HepG2 (cell line): ENCODE measurements around the gene CPT1B.

ENCODE experiments used
- BCL3 ChIP-seq: sonication (generic); formaldehyde crosslinking; IDR thresholded peaks from 2 replicates; pipeline ENCODE4 v1.5.1; 2020; ENCODE audit warnings: mild to moderate bottlenecking, missing genetic modification reagents, moderate library complexity
- EHMT2 ChIP-seq: fragments of 200-600 bp; sonication (generic); IDR thresholded peaks from 2 replicates; pipeline ENCODE4 v1.7.0; 2017; ENCODE audit warnings: antibody characterized with exemption, low read depth, low read length, borderline replicate concordance
- HDAC2 ChIP-seq: sonication (generic); formaldehyde crosslinking; IDR thresholded peaks from 2 replicates; pipeline ENCODE4 v1.4.0; 2020; ENCODE audit warnings: missing genetic modification reagents
- HIVEP1 ChIP-seq: sonication (generic); formaldehyde crosslinking; IDR thresholded peaks from 2 replicates; pipeline ENCODE4 v1.4.0; 2020; ENCODE audit warnings: mild to moderate bottlenecking, missing genetic modification reagents
- KDM4B ChIP-seq: sonication (generic); formaldehyde crosslinking; IDR thresholded peaks from 2 replicates; pipeline ENCODE4 v1.4.0; 2020; ENCODE audit warnings: missing genetic modification reagents
- NFE2L2 ChIP-seq: fragments of 150-350 bp; IDR thresholded peaks from 2 replicates; pipeline ENCODE4 v1.6.1; 2014; ENCODE audit warnings: low read length
- POLR2A ChIP-seq, 2 experiments: IDR thresholded peaks; 2 replicates each; pipeline ENCODE4 v1.6.1; 2011; ENCODE audit warnings: low read depth in 2 of 2, low read length in 2 of 2, mild to moderate bottlenecking in 1 of 2, moderate library complexity in 1 of 2; ENCODE audit not compliant: insufficient read depth in 1 of 2
- PTBP1 ChIP-seq: fragments of 200-400 bp; formaldehyde crosslinking; IDR thresholded peaks from 2 replicates; pipeline ENCODE4 v1.6.1; 2018; ENCODE audit warnings: low read length, low read depth; ENCODE audit not compliant: poor library complexity, severe bottlenecking
- RXRA ChIP-seq: sonication (generic); formaldehyde crosslinking; IDR thresholded peaks from 2 replicates; pipeline ENCODE4 v1.5.1; 2020; ENCODE audit warnings: missing genetic modification reagents
- ZFP37 ChIP-seq: sonication (generic); formaldehyde crosslinking; IDR thresholded peaks from 2 replicates; pipeline ENCODE4 v1.4.0; 2020; ENCODE audit warnings: missing genetic modification reagents, borderline replicate concordance
- ZNF230 ChIP-seq: sonication (generic); formaldehyde crosslinking; IDR thresholded peaks from 2 replicates; pipeline ENCODE4 v1.4.0; 2020; ENCODE audit warnings: mild to moderate bottlenecking, missing genetic modification reagents

- TF ChIP-seq EHMT2 (no peak), ZFP37 (CRISPR knock-in tag) (no peak), RXRA (CRISPR knock-in tag) (no peak), ZNF230 (CRISPR knock-in tag) (no peak), PTBP1 (no peak), NFE2L2 (no peak), HIVEP1 (CRISPR knock-in tag) (no peak), HDAC2 (CRISPR knock-in tag) (no peak), POLR2A (IDR thresholded peaks at IDR 0.05; ENCODE audit: insufficient read depth in 1 of 2, low read depth in 2 of 2, low read length in 2 of 2) (no peak), BCL3 (CRISPR knock-in tag) (no peak), KDM4B (no peak)
These were observed 29.9 kb downstream of the CPT1B start for GRCh38 chr22:50548040-50548920.
